Neutrophil (primary cell): ENCODE measurements around the gene EFNB1.

ENCODE experiments used
- H3K27ac ChIP-seq: fragments of 200-600 bp; sonication (generic); 2 replicates; pipeline ENCODE4 v1.5.1; 2016; ENCODE audit warnings: mild to moderate bottlenecking, moderate library complexity
- H3K27me3 ChIP-seq: fragments of 200-600 bp; sonication (generic); 2 replicates; pipeline ENCODE4 v1.6.0; 2016; ENCODE audit warnings: mild to moderate bottlenecking
- H3K36me3 ChIP-seq: fragments of 200-600 bp; sonication (generic); 2 replicates; pipeline ENCODE4 v1.5.1; 2017
- H3K4me1 ChIP-seq, 2 experiments: fragments of 200-600 bp in 1 of 2; sonication (generic) in 1 of 2; 1 replicate in 1 of 2; 2 replicates in 1 of 2; pipeline versions ENCODE4 v1.5.1 to v1.6.1; 2013 to 2016; ENCODE audit warnings: low read depth in 1 of 2, low read length in 1 of 2, mild to moderate bottlenecking in 1 of 2, moderate library complexity in 1 of 2; ENCODE audit not compliant: control insufficient read depth in 1 of 2, insufficient read depth in 1 of 2
- H3K4me3 ChIP-seq, 2 experiments: fragments of 200-600 bp in 1 of 2; sonication (generic) in 1 of 2; 1 replicate in 1 of 2; 2 replicates in 1 of 2; pipeline ENCODE4 v1.5.1; 2013 to 2016; ENCODE audit warnings: low read depth in 1 of 2, low read length in 1 of 2, mild to moderate bottlenecking in 1 of 2, moderate library complexity in 1 of 2
- H3K9me3 ChIP-seq: fragments of 200-600 bp; sonication (generic); 2 replicates; pipeline ENCODE4 v1.5.1; 2016
- CTCF ChIP-seq: fragments of 200-600 bp; sonication (generic); IDR thresholded peaks from 2 replicates; pipeline ENCODE4 v1.5.1; 2016; ENCODE audit warnings: antibody characterized with exemption

EFNB1 gene

DNA sequence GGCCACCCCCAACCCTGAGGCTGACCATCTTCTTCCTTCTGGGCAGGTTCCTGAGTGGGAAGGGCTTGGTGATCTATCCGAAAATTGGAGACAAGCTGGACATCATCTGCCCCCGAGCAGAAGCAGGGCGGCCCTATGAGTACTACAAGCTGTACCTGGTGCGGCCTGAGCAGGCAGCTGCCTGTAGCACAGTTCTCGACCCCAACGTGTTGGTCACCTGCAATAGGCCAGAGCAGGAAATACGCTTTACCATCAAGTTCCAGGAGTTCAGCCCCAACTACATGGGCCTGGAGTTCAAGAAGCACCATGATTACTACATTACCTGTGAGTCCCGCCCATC is 9.7 kb downstream of the EFNB1 start:
- H3K27ac ChIP-seq = no peak overlapping the region
- no peak for TF ChIP-seq CTCF
- peaks cover 25 to 28% of the 10 kb centered on the region in 2 experiments for H3K4me1 ChIP-seq

DNA sequence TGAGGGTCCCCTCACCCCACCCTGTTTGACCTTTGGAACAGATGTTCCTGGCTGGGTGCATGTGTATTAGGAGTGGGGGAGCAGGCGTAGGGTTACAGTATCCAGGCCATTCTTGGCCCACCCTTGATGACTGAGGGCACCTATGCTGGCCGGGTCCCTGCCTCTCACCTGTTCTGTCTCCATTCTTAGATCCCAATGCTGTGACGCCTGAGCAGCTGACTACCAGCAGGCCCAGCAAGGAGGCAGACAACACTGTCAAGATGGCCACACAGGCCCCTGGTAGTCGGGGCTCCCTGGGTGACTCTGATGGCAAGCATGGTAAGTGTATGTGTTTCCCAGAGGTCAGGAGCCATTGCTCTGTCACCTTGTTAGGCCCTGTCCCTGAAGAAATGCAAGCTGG is 10.9 kb downstream of the EFNB1 start:
- Histone ChIP-seq H3K4me3 (no peak overlapping the region), H3K9me3 (no peaks in the 10 kb centered on the region), H3K4me1 (peaks cover 30 to 32% of the 10 kb centered on the region in 2 experiments), H3K36me3 (no peaks in the 10 kb centered on the region), H3K27ac (no peak overlapping the region), H3K27me3 (no peaks in the 10 kb centered on the region)
- TF ChIP-seq CTCF = no peak

More for the DNA sequence above, 9.7 kb downstream of the EFNB1 start:
- no peaks in the 10 kb centered on the region for H3K27me3 ChIP-seq
- no peaks in the 10 kb centered on the region for H3K9me3 ChIP-seq
- no peak overlapping the region for H3K4me3 ChIP-seq
- H3K36me3 ChIP-seq = no peaks in the 10 kb centered on the region

DNA sequence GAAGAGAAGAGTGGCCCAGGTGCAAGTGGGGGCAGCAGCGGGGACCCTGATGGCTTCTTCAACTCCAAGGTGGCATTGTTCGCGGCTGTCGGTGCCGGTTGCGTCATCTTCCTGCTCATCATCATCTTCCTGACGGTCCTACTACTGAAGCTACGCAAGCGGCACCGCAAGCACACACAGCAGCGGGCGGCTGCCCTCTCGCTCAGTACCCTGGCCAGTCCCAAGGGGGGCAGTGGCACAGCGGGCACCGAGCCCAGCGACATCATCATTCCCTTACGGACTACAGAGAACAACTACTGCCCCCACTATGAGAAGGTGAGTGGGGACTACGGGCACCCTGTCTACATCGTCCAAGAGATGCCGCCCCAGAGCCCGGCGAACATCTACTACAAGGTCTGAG is 11.4 kb downstream of the EFNB1 start:
- H3K36me3 ChIP-seq = no peaks in the 10 kb centered on the region

GRCh38 chrX:68841251-68842049 is 12.6 kb downstream of the EFNB1 start:
- Histone ChIP-seq H3K27me3 (no peaks in the 10 kb centered on the region), H3K27ac (no peak overlapping the region), H3K9me3 (no peaks in the 10 kb centered on the region), H3K4me1 (peaks cover 30 to 32% of the 10 kb centered on the region in 2 experiments), H3K36me3 (no peaks in the 10 kb centered on the region), H3K4me3 (no peak overlapping the region)
- no peak for TF ChIP-seq CTCF

More for the DNA sequence above, 11.4 kb downstream of the EFNB1 start:
- Histone ChIP-seq H3K9me3 (no peaks in the 10 kb centered on the region), H3K4me3 (no peak overlapping the region), H3K27me3 (no peaks in the 10 kb centered on the region), H3K27ac (no peak overlapping the region), H3K4me1 (peaks cover 30 to 32% of the 10 kb centered on the region in 2 experiments)
- TF ChIP-seq CTCF = no peak

DNA sequence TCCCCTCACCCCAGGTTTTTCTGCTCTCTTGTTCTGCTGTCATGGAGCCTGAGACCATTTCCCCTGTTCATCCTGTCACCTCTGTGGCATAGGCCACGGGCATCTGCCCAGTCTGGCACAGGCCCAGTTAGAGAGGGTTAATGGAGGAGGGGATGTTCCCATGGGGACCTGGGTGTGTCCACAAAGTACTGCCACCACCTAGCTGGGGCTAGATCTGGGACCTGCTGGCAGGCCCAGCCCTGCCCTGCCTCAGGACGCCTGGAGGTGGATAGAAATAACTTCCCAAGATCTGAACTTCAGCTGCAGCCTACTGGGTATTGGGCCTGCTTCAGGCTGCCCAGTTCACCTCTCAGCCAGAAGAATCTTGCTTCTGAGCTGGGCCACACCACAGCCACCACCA is 13.5 kb downstream of the EFNB1 start:
- Histone ChIP-seq H3K27ac (peak overlapping the region; percentile 44), H3K4me1 (peaks cover 30 to 32% of the 10 kb centered on the region in 2 experiments), H3K27me3 (no peaks in the 10 kb centered on the region), H3K36me3 (no peaks in the 10 kb centered on the region), H3K4me3 (no peak overlapping the region), H3K9me3 (no peaks in the 10 kb centered on the region)
- no peak for TF ChIP-seq CTCF
